Smooth muscle cell (in vitro differentiated cells): Measurements from ENCODE around the gene DGKA. TPM values are rescaled to one million over a fixed set of nuclear protein-coding genes. Genes with fewer than 3 reads are reported as not detected.
A peak's percentile ranks its signal among the peaks of the same experiment; 100 is the strongest.

ENCODE experiments used
- DNase-seq: peaks from one replicate; lab custom pipeline; 2025; ENCODE audit not compliant: unreplicated experiment; lab: John Stamatoyannopoulos, UW
- H2AFZ ChIP-seq: fragments of 200-600 bp; sonication (generic); 2 replicates; pipeline ENCODE4 v1.6.0; 2016; ENCODE audit warnings: antibody characterized with exemption, low read depth, mild to moderate bottlenecking
- H3F3A ChIP-seq: fragments of 200-600 bp; sonication (generic); 2 replicates; pipeline ENCODE4 v1.6.0; 2017; ENCODE audit warnings: antibody characterized with exemption, low read depth
- H3K27ac ChIP-seq: fragments of 200-600 bp; sonication (generic); 2 replicates; pipeline ENCODE4 v1.5.1; 2016; ENCODE audit warnings: low read depth, mild to moderate bottlenecking
- H3K27me3 ChIP-seq: fragments of 200-600 bp; sonication (generic); 2 replicates; pipeline ENCODE4 v1.6.1; 2016; ENCODE audit warnings: low read depth, mild to moderate bottlenecking
- H3K36me3 ChIP-seq: fragments of 200-600 bp; sonication (generic); 2 replicates; pipeline ENCODE4 v1.5.1; 2016; ENCODE audit warnings: low read depth
- H3K4me1 ChIP-seq: fragments of 200-600 bp; sonication (generic); 2 replicates; pipeline ENCODE4 v1.5.1; 2016; ENCODE audit warnings: low read depth
- H3K4me2 ChIP-seq: fragments of 200-600 bp; sonication (generic); 2 replicates; pipeline ENCODE4 v1.6.0; 2016; ENCODE audit warnings: mild to moderate bottlenecking
- H3K4me3 ChIP-seq: fragments of 200-600 bp; sonication (generic); 2 replicates; pipeline ENCODE4 v1.5.1; 2016; ENCODE audit warnings: mild to moderate bottlenecking
- H3K79me2 ChIP-seq: fragments of 200-600 bp; sonication (generic); 2 replicates; pipeline ENCODE4 v1.6.0; 2016; ENCODE audit warnings: low read depth, mild to moderate bottlenecking
- H3K9ac ChIP-seq: fragments of 200-600 bp; sonication (generic); 2 replicates; pipeline ENCODE4 v1.6.0; 2016; ENCODE audit warnings: low read depth
- H3K9me3 ChIP-seq: fragments of 200-600 bp; sonication (generic); replicated peaks from 2 replicates; pipeline ENCODE4 v1.5.1; 2016; ENCODE audit warnings: low read depth
- H4K20me1 ChIP-seq: fragments of 200-600 bp; sonication (generic); 2 replicates; pipeline ENCODE4 v1.6.0; 2016; ENCODE audit warnings: low read depth
- WGBS: methylation state at CpG from one replicate; pipeline ENCODE4 v1.1.7; 2016; ENCODE audit warnings: low lambda C conversion rate; 5-methylcytosine and 5-hydroxymethylcytosine counted together
- polyA plus RNA-seq: library from polyadenylated mRNA; unstranded; fragments of >200 nt; fragmentation: Nextera tagmentation; extraction: Ambion mirVana; gene quantifications from 2 replicates; pipeline ENCODE4 v1.2.1, GENCODE V29; 2016
- total RNA-seq: library from RNA; depleted of rRNA; stranded (reverse); fragments of >200 nt; gene quantifications from 2 replicates; pipeline ENCODE4 v1.2.3, GENCODE V29; 2014
- TF ChIP-seq, protein P1 (sequence below): fragments of 200-600 bp; sonication (generic); IDR thresholded peaks from 2 replicates; pipeline ENCODE4 v1.5.1; 2017; ENCODE audit warnings: borderline replicate concordance, mild to moderate bottlenecking, antibody characterized with exemption; ENCODE audit not compliant: insufficient read depth, poor library complexity, severe bottlenecking

Gene DGKA
- total and polyA plus RNA-seq, 2 experiments from 2014 or later = 66.3 to 87.1 TPM

DNA sequence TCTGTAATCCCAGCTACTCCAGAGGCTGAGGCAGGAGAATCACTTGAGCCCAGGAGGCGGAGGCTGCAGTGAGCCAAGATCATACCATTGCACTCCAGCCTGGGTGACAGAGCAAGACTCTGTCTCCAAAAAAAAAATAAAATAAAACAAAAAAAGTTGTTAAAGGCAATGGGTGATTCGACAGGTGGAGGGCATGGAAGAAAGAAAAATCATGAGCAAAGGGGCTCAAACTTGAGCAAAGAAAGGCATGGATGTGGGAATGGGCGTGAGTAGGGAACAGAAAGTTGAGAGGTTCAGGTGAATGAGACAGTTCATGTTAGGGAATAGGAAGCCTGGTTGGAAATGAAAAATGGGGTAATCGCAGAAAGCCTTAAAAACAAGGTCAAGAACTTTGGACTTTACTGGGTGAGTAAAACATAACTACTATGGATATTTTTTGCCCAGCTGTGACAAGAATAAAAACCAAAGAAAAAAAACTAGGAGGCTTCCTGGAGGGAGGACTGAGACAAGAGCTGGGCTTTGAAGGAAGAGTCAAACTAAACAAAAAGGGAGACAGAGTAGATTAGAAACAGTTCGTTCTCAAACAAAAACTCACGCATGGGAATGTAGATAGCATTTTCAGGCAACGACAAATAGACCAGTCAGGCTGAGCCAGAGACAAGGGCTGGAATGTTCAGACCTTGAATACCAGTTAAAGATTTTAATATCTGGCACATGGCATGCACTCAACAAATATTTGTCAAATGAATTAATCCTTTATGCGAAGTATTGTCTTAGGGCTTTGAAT, 22.0 kb upstream of the DGKA start:
- H2AFZ ChIP-seq = no peak overlapping the region
- no peak overlapping the region for H3K9ac ChIP-seq
- no peak overlapping the region for H3K4me3 ChIP-seq
- H3K27ac ChIP-seq = peak overlapping the region; percentile 53
- WGBS = 67% methylated on average over 8 of the region's 8 CpGs
- no peak overlapping the region for H3K4me2 ChIP-seq
- H4K20me1 ChIP-seq = peaks cover 13% of the 10 kb centered on the region
- no peaks in the 10 kb centered on the region for H3K9me3 ChIP-seq
- peaks cover 9% of the 10 kb centered on the region for H3K4me1 ChIP-seq
- H3K79me2 ChIP-seq = peaks cover 54% of the 10 kb centered on the region
- peaks cover 7% of the 10 kb centered on the region for H3K36me3 ChIP-seq
- H3K27me3 ChIP-seq = no peaks in the 10 kb centered on the region
- TF ChIP-seq, protein P1, sequence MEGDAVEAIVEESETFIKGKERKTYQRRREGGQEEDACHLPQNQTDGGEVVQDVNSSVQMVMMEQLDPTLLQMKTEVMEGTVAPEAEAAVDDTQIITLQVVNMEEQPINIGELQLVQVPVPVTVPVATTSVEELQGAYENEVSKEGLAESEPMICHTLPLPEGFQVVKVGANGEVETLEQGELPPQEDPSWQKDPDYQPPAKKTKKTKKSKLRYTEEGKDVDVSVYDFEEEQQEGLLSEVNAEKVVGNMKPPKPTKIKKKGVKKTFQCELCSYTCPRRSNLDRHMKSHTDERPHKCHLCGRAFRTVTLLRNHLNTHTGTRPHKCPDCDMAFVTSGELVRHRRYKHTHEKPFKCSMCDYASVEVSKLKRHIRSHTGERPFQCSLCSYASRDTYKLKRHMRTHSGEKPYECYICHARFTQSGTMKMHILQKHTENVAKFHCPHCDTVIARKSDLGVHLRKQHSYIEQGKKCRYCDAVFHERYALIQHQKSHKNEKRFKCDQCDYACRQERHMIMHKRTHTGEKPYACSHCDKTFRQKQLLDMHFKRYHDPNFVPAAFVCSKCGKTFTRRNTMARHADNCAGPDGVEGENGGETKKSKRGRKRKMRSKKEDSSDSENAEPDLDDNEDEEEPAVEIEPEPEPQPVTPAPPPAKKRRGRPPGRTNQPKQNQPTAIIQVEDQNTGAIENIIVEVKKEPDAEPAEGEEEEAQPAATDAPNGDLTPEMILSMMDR = no peak
- no peaks in the 10 kb centered on the region for H3F3A ChIP-seq
- no peak for DNase-seq

DNA sequence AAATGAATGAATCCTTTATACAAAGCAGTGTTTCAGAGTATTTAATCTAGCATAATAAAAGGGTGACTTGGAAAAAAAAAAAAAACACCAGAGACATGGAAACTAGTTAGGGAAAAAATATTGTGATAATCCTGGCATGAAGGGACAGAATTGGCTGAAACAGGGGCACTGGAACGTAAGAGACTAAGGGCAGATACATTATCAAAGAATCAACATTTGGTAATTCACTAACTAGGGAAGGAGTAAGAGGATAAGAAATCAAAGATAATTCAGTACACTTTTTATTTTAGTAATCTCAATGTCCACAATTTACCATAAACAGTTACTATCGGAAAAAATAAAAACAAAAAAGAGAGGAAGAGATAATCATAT, 21.5 kb upstream of the DGKA start:
- Histone ChIP-seq H3K4me3 (no peak overlapping the region), H3K36me3 (peaks cover 11% of the 10 kb centered on the region), H4K20me1 (peaks cover 19% of the 10 kb centered on the region), H3K27ac (peak overlapping the region; percentile 53), H2AFZ (no peak overlapping the region), H3K9me3 (no peaks in the 10 kb centered on the region), H3K27me3 (no peaks in the 10 kb centered on the region), H3K4me1 (peaks cover 9% of the 10 kb centered on the region), H3K4me2 (no peak overlapping the region), H3K9ac (no peak overlapping the region), H3K79me2 (peaks cover 59% of the 10 kb centered on the region), H3F3A (no peaks in the 10 kb centered on the region)
- TF ChIP-seq, protein P1 = no peak
- DNase-seq = no peak
- WGBS = 73% methylated on average over 2 of the region's 2 CpGs

DNA sequence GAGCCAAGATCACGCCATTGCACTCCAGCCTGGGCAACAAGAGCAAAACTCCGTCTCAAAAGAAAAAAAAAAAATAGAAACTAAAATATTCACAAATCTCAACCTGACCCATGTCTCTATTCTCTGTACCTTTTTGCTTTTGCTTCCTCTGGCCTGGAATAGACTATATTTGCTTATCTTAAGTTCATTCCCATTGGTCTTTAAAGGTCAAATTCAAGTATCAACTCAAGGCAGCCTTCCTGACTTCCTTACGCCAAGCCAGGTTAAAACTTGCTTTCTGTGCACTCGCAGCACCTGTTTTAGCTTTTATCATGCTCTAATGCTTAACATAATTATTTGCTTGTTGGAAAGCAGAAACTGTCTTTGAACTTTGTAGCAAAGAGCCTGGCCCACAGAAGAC, 18.1 kb upstream of the DGKA start:
- DNase-seq = no peak
- H3K9me3 ChIP-seq = no peaks in the 10 kb centered on the region
- WGBS = over 99% methylated on average over 4 of the region's 4 CpGs

More for the DNA sequence above, 18.1 kb upstream of the DGKA start:
- H3K9ac ChIP-seq = no peak overlapping the region
- H4K20me1 ChIP-seq = peaks cover 43% of the 10 kb centered on the region
- no peaks in the 10 kb centered on the region for H3K27me3 ChIP-seq
- H3K79me2 ChIP-seq = peaks cover 82% of the 10 kb centered on the region
- no peaks in the 10 kb centered on the region for H3F3A ChIP-seq
- H3K4me2 ChIP-seq = no peak overlapping the region
- TF ChIP-seq, protein P1 = no peak
- no peak overlapping the region for H2AFZ ChIP-seq
- peaks cover 9% of the 10 kb centered on the region for H3K4me1 ChIP-seq
- H3K36me3 ChIP-seq = peaks cover 11% of the 10 kb centered on the region
- no peak overlapping the region for H3K27ac ChIP-seq
- no peak overlapping the region for H3K4me3 ChIP-seq
